ENCODE data around the gene INPP5A.

Gene INPP5A

DNA sequence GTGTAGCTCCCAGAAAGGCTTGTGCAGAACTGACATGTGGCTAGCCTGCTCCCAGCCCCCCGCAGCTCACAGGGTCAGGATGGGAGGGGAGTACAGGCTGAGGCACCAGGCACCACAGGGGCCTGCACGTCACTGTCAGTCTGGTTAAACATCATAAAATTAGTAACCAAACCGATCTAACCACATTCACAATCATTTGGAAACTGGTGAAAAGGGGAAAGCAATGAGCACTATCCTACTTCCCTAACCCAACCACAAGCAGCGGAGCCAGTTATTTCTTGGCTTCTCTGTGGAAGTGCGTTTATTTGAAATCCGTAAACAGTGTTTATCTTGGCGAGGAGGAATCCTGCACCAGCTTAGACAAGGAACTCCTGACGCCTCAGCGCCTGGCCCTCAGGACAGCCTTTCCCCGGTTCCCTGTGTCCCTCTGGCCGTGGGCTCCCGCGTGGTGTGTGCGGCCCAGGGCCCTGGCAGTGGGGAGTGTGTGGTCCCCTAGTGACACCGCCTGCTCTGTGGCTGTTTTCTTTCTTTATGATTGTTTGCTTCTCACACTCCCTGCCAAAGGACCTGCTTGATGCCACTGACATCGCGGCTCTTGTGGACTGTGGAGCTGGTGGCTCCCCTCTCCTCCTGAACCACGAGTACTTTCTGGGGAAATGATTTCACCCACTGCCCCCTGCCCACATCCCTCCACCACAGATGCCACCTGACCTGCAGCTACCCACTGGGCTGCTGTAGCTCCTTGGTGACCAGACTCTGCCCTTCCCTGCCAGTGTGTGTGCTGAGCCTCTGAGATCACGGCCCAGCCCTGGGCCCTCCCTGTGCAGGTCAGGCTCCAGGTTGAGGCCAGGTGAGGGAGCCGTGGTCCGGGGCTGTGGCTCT, 38.0 kb downstream of the INPP5A start:
- no peaks in the 10 kb centered on the region for H3K27me3 ChIP-seq (replicated peaks in 2 of 5; ENCODE audit: control insufficient read depth in 4 of 5, insufficient read depth in 5 of 5, low read length in 4 of 5)
- H3K36me3 ChIP-seq (ENCODE audit: control insufficient read depth in 4 of 4, insufficient read depth in 4 of 4, low read length in 3 of 4), result no peaks in the 10 kb centered on the region
- WGBS (ENCODE audit: insufficient coverage), result 6% methylated on average over 16 of the region's 21 CpGs
- peaks cover 4 to 84% (median 64%) of the 10 kb centered on the region in 4 experiments for H3K4me1 ChIP-seq (ENCODE audit: control extremely low read depth in 1 of 4, control insufficient read depth in 4 of 4, insufficient read depth in 4 of 4, low read length in 3 of 4)
- peak; percentile 82 to 95 (median 93) for DNase-seq
- peak overlapping the region in 5 of 7 experiments; percentile 31 to 71 (median 53) for H3K4me3 ChIP-seq (ENCODE audit: control insufficient read depth in 1 of 7, extremely low read depth in 1 of 7, insufficient read depth in 4 of 7, low read depth in 2 of 7, low read length in 6 of 7)
- H3K9me3 ChIP-seq (ENCODE audit: control extremely low read depth in 1 of 5, control insufficient read depth in 4 of 5, insufficient read depth in 2 of 5, low read depth in 1 of 5, low read length in 4 of 5), result no peaks in the 10 kb centered on the region
- POLR2A ChIA-PET, result interaction anchor here (1.1 kb wide), 2 partner anchors 12 to 21 kb away, joined by 4 to 5 read pairs; no protein-coding TSS in a partner anchor
- CTCF ChIA-PET, result interaction anchor here (0.9 to 2.0 kb wide), 8 partner anchors 9 to 120 kb away, joined by 3 to 9 read pairs (median 4); no protein-coding TSS in a partner anchor
- H3K27ac ChIP-seq (ENCODE audit: insufficient read depth in 1 of 2, low read depth in 1 of 2, low read length in 2 of 2, poor library complexity in 1 of 2, severe bottlenecking in 2 of 2), result no peak overlapping the region

DNA sequence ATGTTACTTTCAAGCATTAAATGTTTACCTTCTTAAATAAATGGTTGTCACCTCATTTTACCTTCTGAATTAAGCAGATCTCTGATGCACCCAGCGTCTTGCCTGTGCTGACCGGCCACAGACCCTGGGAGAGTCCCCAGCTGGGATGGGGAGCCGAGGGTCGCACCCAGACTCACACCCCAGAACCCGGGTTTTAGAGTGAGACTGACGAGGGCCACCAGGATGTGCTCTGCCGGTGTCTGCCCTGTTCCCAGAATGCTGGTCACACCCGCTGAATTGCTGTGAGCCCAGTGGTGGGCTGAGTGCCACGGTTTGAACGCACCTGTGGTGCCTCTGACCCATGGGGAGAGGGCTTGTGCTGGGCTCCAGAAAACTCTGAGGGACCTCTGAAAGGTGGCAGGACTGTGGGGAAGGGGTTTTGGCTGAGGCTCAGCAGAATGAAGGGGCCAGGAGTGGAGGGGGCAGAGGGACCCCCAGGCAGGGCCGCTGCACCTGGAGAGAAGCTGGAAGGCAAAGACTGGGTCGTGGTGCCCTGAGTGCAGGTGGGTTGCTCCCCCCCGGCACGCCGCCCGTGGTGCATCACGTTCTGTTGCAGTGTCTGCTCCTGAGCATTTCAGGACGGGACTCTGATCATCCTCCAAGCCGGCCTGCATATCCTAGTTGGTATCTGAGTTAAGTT, 39.2 kb downstream of the INPP5A start:
- Histone ChIP-seq H3K4me1 (ENCODE audit: control extremely low read depth in 1 of 4, control insufficient read depth in 4 of 4, insufficient read depth in 4 of 4, low read length in 3 of 4) (peaks cover 4 to 71% (median 51%) of the 10 kb centered on the region in 4 experiments), H3K36me3 (ENCODE audit: control insufficient read depth in 4 of 4, insufficient read depth in 4 of 4, low read length in 3 of 4) (peaks cover 0 to 5% (median 2%) of the 10 kb centered on the region in 4 experiments), H3K9me3 (ENCODE audit: control extremely low read depth in 1 of 5, control insufficient read depth in 4 of 5, insufficient read depth in 2 of 5, low read depth in 1 of 5, low read length in 4 of 5) (peaks cover 0 to 4% (median 0%) of the 10 kb centered on the region in 5 experiments), H3K4me3 (ENCODE audit: control insufficient read depth in 1 of 7, extremely low read depth in 1 of 7, insufficient read depth in 4 of 7, low read depth in 2 of 7, low read length in 6 of 7) (no peak overlapping the region), H3K27me3 (replicated peaks in 2 of 5; ENCODE audit: control insufficient read depth in 4 of 5, insufficient read depth in 5 of 5, low read length in 4 of 5) (no peaks in the 10 kb centered on the region), H3K27ac (ENCODE audit: insufficient read depth in 1 of 2, low read depth in 1 of 2, low read length in 2 of 2, poor library complexity in 1 of 2, severe bottlenecking in 2 of 2) (no peak overlapping the region)
- POLR2A ChIA-PET, result no interaction called here
- WGBS (ENCODE audit: insufficient coverage), result 90% methylated on average over 18 of the region's 19 CpGs
- DNase-seq, result no peak
- CTCF ChIA-PET, result interaction anchor here (1.3 to 1.9 kb wide), 4 partner anchors 10 to 122 kb away, joined by 3 to 6 read pairs (median 4); no protein-coding TSS in a partner anchor

DNA sequence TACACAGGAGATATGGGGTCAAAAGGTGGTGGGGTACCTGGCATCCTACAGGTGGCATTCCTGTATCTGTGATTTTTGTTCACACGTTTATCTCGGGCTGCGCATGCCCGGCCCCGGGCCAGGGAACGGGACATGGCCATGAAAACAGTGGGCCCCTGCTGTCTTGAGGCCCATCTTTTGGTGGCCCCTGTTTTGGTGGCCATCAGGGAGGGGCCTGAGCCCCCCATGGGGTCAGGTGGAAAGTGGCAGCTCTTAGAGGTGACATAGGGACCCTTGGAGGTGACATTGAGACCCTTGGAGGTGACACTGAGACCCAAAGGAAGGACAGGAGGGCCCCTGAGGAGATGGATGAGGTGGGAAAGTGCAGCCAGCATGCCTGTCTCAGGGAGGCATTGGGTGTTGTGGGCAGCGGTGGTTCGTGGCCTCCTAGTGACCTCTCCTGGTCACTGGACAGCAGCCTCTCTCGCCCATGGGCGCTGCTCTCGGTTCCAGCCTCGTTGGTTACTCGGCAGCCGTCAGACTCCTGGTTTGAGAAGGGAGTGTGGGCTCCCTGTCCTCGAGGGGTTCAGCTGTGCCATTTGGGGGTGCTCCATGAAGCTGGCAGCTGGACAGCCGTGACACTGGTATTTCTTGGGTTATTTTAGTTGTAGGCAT, 39.9 kb downstream of the INPP5A start:
- Histone ChIP-seq H3K36me3 (ENCODE audit: control insufficient read depth in 4 of 4, insufficient read depth in 4 of 4, low read length in 3 of 4) (peaks cover 0 to 5% (median 2%) of the 10 kb centered on the region in 4 experiments), H3K4me3 (ENCODE audit: control insufficient read depth in 1 of 7, extremely low read depth in 1 of 7, insufficient read depth in 4 of 7, low read depth in 2 of 7, low read length in 6 of 7) (no peak overlapping the region), H3K27me3 (replicated peaks in 2 of 5; ENCODE audit: control insufficient read depth in 4 of 5, insufficient read depth in 5 of 5, low read length in 4 of 5) (no peaks in the 10 kb centered on the region), H3K4me1 (ENCODE audit: control extremely low read depth in 1 of 4, control insufficient read depth in 4 of 4, insufficient read depth in 4 of 4, low read length in 3 of 4) (peaks cover 4 to 65% (median 45%) of the 10 kb centered on the region in 4 experiments), H3K9me3 (ENCODE audit: control extremely low read depth in 1 of 5, control insufficient read depth in 4 of 5, insufficient read depth in 2 of 5, low read depth in 1 of 5, low read length in 4 of 5) (peaks cover 0 to 4% (median 0%) of the 10 kb centered on the region in 5 experiments), H3K27ac (ENCODE audit: insufficient read depth in 1 of 2, low read depth in 1 of 2, low read length in 2 of 2, poor library complexity in 1 of 2, severe bottlenecking in 2 of 2) (no peak overlapping the region)
- POLR2A ChIA-PET, result interaction anchor here (0.6 kb wide), 1 partner anchor 16 kb away, joined by 3 read pairs; no protein-coding TSS in a partner anchor
- 98% methylated on average over 9 of the region's 16 CpGs for WGBS (ENCODE audit: insufficient coverage)
- CTCF ChIA-PET, result interaction anchor here (0.6 to 1.9 kb wide), 2 partner anchors 14 to 79 kb away, joined by 3 to 6 read pairs; no protein-coding TSS in a partner anchor
- no peak for DNase-seq

DNA sequence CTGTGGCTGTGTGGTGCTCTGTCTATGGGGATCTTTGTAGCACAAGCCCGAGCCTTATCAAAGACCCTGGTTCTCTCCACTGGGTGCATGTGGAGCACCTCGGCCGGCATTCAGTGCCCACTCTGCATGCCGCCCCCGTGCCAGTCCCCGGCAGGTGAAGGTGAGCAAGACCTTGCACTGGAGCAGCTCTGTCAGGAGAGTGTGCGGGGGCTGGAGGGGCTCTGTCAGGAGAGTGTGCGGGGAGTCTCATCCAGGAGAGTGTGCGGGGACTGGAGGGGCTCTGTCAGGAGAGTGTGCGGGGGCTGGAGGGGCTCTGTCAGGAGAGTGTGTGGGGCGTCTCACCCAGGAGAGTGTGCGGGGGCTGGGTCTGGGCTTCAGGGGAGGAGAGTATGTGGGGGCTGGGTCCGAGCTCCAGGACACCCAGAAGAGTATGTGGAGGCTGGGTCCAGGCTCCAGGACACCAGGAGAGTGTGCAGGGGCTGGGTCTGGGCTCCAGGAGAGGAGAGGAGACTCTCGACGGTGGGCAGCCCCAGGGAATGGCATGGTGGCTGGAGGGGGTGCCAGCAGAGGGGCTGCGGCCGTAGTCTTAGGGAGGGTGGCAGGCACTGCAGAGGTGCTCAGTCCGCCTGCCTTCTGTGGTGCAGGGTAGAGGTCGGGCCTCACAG, 40.8 kb downstream of the INPP5A start:
- WGBS (ENCODE audit: insufficient coverage), result 97% methylated on average over 16 of the region's 19 CpGs
- Histone ChIP-seq H3K27me3 (replicated peaks in 2 of 5; ENCODE audit: control insufficient read depth in 4 of 5, insufficient read depth in 5 of 5, low read length in 4 of 5) (no peaks in the 10 kb centered on the region), H3K9me3 (ENCODE audit: control extremely low read depth in 1 of 5, control insufficient read depth in 4 of 5, insufficient read depth in 2 of 5, low read depth in 1 of 5, low read length in 4 of 5) (peaks cover 0 to 4% (median 0%) of the 10 kb centered on the region in 5 experiments), H3K4me1 (ENCODE audit: control extremely low read depth in 1 of 4, control insufficient read depth in 4 of 4, insufficient read depth in 4 of 4, low read length in 3 of 4) (peaks cover 4 to 58% (median 41%) of the 10 kb centered on the region in 4 experiments), H3K27ac (ENCODE audit: insufficient read depth in 1 of 2, low read depth in 1 of 2, low read length in 2 of 2, poor library complexity in 1 of 2, severe bottlenecking in 2 of 2) (no peak overlapping the region), H3K4me3 (ENCODE audit: control insufficient read depth in 1 of 7, extremely low read depth in 1 of 7, insufficient read depth in 4 of 7, low read depth in 2 of 7, low read length in 6 of 7) (no peak overlapping the region), H3K36me3 (ENCODE audit: control insufficient read depth in 4 of 4, insufficient read depth in 4 of 4, low read length in 3 of 4) (peaks cover 0 to 7% (median 2%) of the 10 kb centered on the region in 4 experiments)
- DNase-seq, result no peak
- CTCF ChIA-PET, result interaction anchor here (0.6 to 1.9 kb wide), 3 partner anchors 9 to 80 kb away, joined by 3 to 6 read pairs (median 3); no protein-coding TSS in a partner anchor
- POLR2A ChIA-PET, result interaction anchor here (0.6 to 1.0 kb wide), 2 partner anchors 15 to 16 kb away, joined by 3 to 4 read pairs; no protein-coding TSS in a partner anchor

DNA sequence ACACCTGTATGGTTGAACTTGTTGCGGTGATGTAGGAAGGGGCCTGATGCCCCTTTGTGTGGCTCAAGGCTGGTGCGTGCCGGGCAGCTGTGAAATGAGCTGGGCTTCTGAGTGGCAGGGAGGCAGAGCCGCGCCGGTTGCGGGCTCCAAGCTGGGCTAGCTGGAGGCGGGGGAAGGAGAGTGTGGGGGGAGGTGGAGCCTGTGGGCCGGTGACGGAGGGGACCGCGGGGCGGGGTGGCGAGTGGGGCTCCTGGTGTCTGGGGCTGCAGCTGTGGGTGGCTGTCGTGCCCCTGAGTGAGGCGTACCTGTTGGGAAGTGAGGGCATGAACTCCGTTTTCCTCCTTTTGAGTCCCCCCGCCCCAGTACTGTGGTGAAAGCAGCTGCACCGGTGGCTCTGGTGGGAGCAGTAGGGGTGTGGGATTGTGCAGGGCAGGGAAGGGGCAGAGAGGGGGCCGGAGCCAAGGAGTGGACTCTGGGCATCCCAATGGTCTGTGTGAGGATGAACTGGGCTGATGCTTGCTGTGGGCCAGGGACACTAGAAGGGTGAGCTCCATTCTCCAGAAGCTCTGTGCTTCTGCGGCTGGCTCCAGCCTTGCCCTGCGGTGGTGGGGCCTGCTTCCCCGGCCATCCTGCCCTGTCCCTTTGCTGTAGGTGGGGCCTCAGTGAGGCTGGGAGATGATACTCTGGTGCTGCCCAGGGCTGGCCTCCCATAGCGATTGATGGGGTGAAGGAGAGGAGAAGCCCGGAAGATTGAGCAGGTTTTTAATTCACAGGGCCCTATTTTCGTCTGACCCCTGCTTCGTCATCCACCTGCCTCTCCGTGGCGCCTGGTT, 41.7 kb downstream of the INPP5A start:
- WGBS (ENCODE audit: insufficient coverage), result 93% methylated on average over 11 of the region's 29 CpGs
- POLR2A ChIA-PET, result interaction anchor here (1.0 kb wide), 1 partner anchor 16 kb away, joined by 4 read pairs; no protein-coding TSS in a partner anchor
- no peaks in the 10 kb centered on the region for H3K27me3 ChIP-seq (replicated peaks in 2 of 5; ENCODE audit: control insufficient read depth in 4 of 5, insufficient read depth in 5 of 5, low read length in 4 of 5)
- H3K4me3 ChIP-seq (ENCODE audit: control insufficient read depth in 1 of 7, extremely low read depth in 1 of 7, insufficient read depth in 4 of 7, low read depth in 2 of 7, low read length in 6 of 7), result no peak overlapping the region
- H3K27ac ChIP-seq (ENCODE audit: insufficient read depth in 1 of 2, low read depth in 1 of 2, low read length in 2 of 2, poor library complexity in 1 of 2, severe bottlenecking in 2 of 2), result no peak overlapping the region
- DNase-seq, result peak in 1 of 3 donors; percentile 31
- CTCF ChIA-PET, result interaction anchor here (1.2 to 1.9 kb wide), 3 partner anchors 8 to 13 kb away, joined by 3 to 6 read pairs (median 3); no protein-coding TSS in a partner anchor
- peaks cover 0 to 4% (median 0%) of the 10 kb centered on the region in 5 experiments for H3K9me3 ChIP-seq (ENCODE audit: control extremely low read depth in 1 of 5, control insufficient read depth in 4 of 5, insufficient read depth in 2 of 5, low read depth in 1 of 5, low read length in 4 of 5)
- H3K36me3 ChIP-seq (ENCODE audit: control insufficient read depth in 4 of 4, insufficient read depth in 4 of 4, low read length in 3 of 4), result peaks cover 0 to 7% (median 2%) of the 10 kb centered on the region in 4 experiments
- peaks cover 4 to 56% (median 39%) of the 10 kb centered on the region in 4 experiments for H3K4me1 ChIP-seq (ENCODE audit: control extremely low read depth in 1 of 4, control insufficient read depth in 4 of 4, insufficient read depth in 4 of 4, low read length in 3 of 4)

All from common myeloid progenitor, CD34-positive (primary cell).